Measurements from ENCODE around the gene LYRM2.
A peak's percentile ranks its signal among the peaks of the same experiment; 100 is the strongest.
"Not testable (repeated sequence)": the region's sequence is repeated elsewhere in the genome, so short reads cannot be mapped to it uniquely, and the experiment has no call there.

The LYRM2 gene

GRCh38 chr6:89644864-89645263 is 6.3 kb upstream of the LYRM2 start:
- DNase-seq (ENCODE audit: low spot score): no peak

DNA sequence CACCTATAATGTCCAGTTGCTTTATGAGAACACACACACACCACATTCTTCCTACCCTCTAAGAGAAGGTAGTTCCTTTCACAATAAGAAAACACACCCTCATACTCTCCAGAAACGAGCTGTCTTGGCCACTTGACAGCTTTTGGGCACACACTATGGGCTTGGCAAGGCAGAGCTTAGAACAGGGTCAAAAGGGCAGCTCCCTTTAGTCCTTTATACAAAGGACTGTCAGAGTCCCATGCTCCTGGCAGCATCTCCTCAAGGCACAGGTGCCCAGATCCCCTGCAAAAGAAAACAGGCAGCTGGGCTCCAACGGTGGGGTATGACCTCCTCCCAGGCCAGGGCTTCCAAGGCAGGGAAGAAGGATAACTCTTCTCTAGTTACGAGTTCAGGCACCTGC is 4.9 kb upstream of the LYRM2 start:
- DNase-seq (ENCODE audit: low spot score): no peak

DNA sequence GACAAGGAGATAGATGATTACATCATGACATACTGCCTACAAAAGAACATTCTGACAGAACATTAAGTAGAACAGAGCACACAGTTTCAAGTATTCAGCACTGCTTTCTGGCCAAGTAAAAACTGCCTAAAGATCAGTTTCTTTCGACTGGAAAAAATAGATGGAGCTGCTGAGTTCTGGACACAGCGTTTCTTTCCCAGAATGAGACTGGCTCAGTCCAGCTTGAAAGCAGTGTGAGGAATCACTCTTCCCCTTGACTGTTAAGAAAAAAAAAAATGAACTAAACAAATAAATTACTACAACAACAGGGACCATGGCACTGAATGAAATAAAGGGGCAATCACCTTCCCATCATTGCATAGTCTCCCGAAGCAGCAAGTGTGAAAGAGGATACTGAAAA is 4.4 kb upstream of the LYRM2 start:
- no peak for DNase-seq (ENCODE audit: low spot score)

GRCh38 chr6:89641581-89641980 is 3.0 kb upstream of the LYRM2 start:
- not testable (repeated sequence) for DNase-seq (ENCODE audit: low spot score)

GRCh38 chr6:89640804-89641203 is 2.3 kb upstream of the LYRM2 start:
- DNase-seq (ENCODE audit: low spot score): no peak

DNA sequence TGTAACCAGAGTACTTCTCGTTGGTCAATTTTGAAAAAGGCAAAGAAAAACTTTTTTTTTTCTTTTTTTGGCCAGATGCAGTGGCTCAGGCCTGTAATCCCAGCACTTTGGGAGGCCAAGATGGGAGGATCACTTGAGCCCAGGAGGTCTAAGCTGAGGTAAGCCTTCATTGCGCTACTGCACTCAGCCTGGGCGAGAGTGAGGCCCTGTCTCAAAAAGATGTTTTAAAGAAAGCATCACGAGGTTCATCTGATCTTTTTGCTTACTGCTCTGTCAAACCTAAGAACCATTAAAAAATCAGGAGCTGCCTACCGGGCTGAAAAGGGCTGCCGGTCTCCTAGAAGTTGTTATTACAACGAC is 607 bp downstream of the LYRM2 start:
- DNase-seq (ENCODE audit: low spot score): no peak

GRCh38 chr6:89636412-89636811 is 2.1 kb downstream of the LYRM2 start:
- DNase-seq (ENCODE audit: low spot score): not testable (repeated sequence)

GRCh38 chr6:89630488-89630887 is 8.1 kb downstream of the LYRM2 start:
- DNase-seq (ENCODE audit: low spot score): no peak

- no peak for DNase-seq (ENCODE audit: low spot score)
These were observed 14.8 kb downstream of the LYRM2 start for GRCh38 chr6:89623749-89624148.

- no peak for DNase-seq (ENCODE audit: low spot score)
These were observed 19.0 kb downstream of the LYRM2 start for GRCh38 chr6:89619567-89619966.

DNA sequence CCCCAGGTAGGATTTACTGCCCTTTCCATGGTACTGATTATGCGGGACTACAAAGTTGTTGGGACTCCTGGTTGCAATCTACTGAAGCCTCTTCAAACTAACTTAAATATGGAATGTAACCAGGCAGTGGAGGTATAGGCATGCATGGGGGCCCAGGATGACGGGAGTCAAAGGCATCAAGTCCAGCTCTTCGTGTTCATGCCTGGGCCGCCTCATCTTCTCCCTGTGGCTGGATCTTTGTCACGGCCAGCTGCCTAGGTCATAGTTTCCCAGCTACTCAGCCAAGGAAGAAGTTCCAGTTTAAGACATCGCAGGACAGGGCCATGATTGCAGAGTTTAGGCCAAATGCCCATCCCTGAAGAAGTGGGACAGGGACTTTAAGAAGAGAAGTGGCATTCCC is 20.5 kb downstream of the LYRM2 start:
- DNase-seq (ENCODE audit: low spot score): no peak

- no peak for DNase-seq (ENCODE audit: low spot score)
These were observed 22.0 kb downstream of the LYRM2 start for GRCh38 chr6:89616531-89616930.

- no peak for DNase-seq (ENCODE audit: low spot score)
These were observed 22.7 kb downstream of the LYRM2 start for GRCh38 chr6:89615882-89616281.

DNA sequence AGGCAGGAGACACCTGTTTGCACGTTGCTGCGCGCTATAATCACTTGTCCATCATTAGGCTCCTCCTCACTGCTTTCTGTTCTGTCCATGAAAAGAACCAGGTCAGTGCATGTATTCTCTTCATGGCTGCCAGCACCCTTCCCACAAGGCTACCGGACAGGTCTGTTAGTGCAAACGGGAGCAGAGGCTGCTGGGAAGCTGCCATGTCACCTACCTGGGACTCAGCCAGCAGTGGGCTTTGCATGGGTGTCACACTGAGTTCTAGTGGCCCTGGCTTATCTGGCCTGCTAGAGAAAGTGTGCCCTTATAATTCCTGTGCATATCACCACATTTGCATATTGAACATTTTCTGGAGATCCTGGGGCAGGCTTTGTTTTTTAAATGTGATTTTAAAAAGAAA is 24.8 kb downstream of the LYRM2 start:
- DNase-seq (ENCODE audit: low spot score): no peak

DNA sequence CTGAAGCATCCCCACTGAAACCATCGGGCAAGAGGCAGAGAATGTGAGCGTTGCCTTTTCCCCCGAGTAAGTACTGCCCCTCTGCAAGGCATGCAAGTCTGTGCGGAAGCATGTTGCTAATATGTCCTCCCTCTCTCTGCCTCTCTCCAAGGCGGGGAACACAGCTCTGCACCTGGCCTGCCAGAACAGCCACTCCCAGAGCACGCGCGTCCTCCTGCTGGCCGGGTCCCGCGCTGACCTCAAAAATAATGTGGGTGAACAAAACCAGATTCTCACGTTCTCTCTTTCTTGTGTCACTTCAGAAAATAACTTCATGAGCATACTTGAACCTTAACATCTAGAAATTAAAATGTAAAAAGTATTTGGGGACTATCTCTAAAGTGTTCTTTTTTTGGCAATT is 26.4 kb downstream of the LYRM2 start:
- DNase-seq (ENCODE audit: low spot score): no peak

DNA sequence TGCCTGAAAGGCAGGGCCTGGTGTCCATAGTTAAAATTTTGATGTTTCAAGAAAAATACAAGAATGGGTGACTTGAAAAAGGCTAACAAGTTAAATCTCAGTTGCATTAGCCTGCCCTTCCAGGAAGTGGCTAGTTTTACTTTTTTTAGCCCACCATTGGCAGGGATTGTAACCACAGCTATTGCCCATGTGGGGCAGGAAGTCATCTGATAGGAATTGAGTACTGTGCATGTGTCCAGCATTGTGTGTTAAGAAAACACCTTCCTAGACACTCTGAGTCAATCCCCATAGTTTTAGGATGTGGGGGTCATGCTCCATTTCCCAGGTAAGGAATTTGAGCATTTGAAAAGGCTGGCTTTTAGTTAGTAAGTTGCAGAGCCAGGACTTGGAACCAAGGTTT is 26.9 kb downstream of the LYRM2 start:
- no peak for DNase-seq (ENCODE audit: low spot score)

DNA sequence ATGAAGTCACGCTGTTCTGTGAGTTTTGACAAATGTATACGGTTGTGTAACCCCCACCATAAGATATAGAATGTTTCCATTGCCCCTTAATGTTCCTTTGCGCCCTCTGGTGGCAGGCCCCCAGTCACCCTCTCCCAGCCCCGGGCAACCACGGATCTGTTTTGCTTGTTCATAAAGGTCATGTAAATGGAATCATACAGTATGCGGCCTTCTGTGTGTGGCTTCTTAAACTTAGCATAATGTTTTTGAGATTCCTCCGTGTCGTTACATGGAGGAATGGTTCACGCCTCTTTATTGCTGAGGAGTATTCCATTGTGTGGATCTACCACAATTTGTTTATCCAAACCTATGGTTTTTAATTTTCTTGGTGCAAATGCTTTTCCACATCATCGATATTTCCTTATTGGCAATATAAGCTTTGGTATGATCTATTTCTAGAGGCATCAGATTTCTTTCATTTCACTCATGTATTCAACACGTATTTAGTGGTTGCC is 28.4 kb downstream of the LYRM2 start:
- DNase-seq (ENCODE audit: low spot score): peak; percentile 63

- no peak for DNase-seq (ENCODE audit: low spot score)
These were observed 32.7 kb downstream of the LYRM2 start for GRCh38 chr6:89605861-89606260.

DNA sequence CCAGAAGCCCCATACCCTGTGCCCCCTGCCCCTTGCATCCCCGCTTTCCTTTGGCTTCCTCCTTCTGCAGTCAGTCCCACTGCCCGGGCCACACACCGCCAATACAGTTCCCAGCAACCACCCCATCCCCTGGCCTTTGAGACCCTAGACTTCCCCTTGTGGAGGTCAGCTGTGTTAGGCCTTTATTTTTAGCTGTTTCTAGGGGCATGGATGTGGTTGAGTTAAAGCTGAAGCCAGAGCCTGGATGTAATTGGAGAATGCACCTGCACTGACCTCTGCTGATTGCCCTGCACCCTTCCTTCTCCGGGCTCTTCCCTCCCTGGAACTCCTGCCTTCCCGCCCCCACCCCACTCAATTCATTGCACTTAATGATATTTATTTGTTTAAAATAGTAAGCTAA is 33.9 kb downstream of the LYRM2 start:
- DNase-seq (ENCODE audit: low spot score): no peak

DNA sequence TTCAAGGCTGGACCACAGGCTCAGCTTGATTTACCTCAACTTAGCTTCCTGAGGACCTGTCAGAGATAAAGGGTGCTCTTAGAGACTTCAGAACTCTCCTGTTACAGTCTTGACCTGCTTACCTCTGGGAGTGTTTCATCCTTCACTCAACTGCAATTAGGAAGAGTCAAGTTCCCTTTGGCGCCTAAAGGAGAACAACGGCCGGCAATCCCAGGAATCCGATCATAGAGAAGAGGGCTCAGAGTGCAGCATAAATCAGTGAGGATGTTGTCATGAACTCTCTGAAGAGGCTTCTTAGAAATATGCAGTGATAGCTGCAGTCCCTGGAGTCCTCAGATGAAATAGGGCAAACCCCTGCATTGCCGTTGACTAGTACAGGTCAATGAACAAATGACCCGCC is 36.4 kb downstream of the LYRM2 start:
- DNase-seq (ENCODE audit: low spot score): no peak

DNA sequence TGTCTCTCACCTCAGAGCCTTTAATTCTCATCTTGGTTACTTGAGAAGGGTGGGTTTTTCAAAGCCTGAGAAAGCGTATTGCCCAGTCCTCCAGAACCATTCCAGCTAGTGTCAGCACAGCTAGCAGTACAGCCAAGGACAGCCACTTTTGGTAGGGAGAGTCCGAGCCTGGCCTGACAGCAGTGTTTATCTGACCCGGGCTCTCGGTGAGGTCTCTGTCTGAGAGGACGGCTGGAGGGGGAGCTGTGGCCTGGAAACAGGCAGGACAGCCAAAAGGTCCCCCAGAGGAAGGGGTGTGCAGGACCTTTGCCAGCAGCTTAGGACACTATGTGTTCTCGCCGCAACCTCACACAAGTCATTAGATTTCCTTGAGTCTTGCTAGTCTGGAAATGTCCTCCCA is 38.8 kb downstream of the LYRM2 start:
- DNase-seq (ENCODE audit: low spot score): no peak

GRCh38 chr6:89597988-89598387 is 40.6 kb downstream of the LYRM2 start:
- DNase-seq (ENCODE audit: low spot score): no peak

DNA sequence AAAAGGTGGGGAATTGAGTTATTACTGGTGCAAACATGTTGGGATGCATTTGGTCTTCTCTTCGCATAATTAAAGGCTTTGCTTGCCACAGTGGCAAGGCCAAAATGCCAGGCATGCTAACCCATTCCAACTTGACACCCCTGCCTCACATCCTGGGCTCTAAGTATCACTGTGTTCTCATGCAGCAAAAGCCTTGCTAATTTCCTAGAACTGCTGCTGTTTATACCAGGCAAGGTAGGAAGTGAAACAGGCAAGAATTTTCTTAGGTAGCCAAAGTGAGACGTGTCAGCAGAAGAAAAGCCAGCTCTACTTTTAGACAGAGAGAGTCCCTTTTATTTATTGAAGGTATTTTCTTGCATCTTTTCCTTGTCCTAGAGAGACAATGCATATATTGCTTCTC is 41.2 kb downstream of the LYRM2 start:
- DNase-seq (ENCODE audit: low spot score): no peak

DNA sequence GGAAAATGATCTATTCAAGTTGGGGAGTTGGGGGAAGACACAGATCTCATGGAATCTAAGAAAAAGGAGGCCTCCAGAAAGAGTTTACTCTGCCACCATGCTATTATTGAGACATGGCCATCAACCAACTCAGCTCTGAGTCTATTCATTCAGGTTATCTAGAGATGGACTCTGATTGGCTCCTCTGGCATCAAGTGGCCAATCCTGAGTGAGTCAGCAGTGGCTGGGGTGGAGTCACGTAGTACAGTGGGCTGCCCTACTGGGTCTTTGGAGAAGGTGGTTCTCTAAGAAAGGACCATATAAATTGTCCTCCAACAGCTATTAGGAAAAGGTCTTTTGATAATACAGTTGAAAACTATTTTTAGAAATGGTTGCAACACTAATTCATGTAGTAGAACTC is 42.1 kb downstream of the LYRM2 start:
- no peak for DNase-seq (ENCODE audit: low spot score)

- peak; percentile 5 for DNase-seq (ENCODE audit: low spot score)
These were observed 42.5 kb downstream of the LYRM2 start for GRCh38 chr6:89596056-89596455.

All from CD4-positive, alpha-beta T cell treated with Interleukin-6 at 100 ng/mL for 8 hours (primary cell).